HUES6 (cell line): Measurements from ENCODE around the gene SNX17.

Experiments used
- H3K27ac ChIP-seq: 2 replicates; pipeline ENCODE4 v1.7.0; 2013; ENCODE audit warnings: low read depth, mild to moderate bottlenecking, low read length, inconsistent platforms
- H3K27me3 ChIP-seq: 2 replicates; pipeline ENCODE4 v1.6.1; 2013; ENCODE audit warnings: low read length; ENCODE audit not compliant: control insufficient read depth, insufficient read depth
- H3K36me3 ChIP-seq: 2 replicates; pipeline ENCODE4 v1.6.1; 2013; ENCODE audit warnings: low read length; ENCODE audit not compliant: control insufficient read depth, insufficient read depth
- H3K4me1 ChIP-seq: 2 replicates; pipeline ENCODE4 v1.6.1; 2013; ENCODE audit warnings: low read length; ENCODE audit not compliant: control insufficient read depth, insufficient read depth
- H3K4me3 ChIP-seq: 2 replicates; pipeline ENCODE4 v1.5.1; 2013; ENCODE audit warnings: low read depth, low read length
- H3K9ac ChIP-seq: one replicate; pipeline ENCODE4 v1.6.1; 2013; ENCODE audit warnings: mild to moderate bottlenecking, low read length
- H3K9me3 ChIP-seq: 2 replicates; pipeline ENCODE4 v1.6.1; 2013; ENCODE audit warnings: low read depth, low read length; ENCODE audit not compliant: control insufficient read depth, insufficient read depth

Gene SNX17

GRCh38 chr2:27379383-27379835 is 9.0 kb downstream of the SNX17 start:
- H3K27me3 ChIP-seq: no peaks in the 10 kb centered on the region
- peaks cover 79% of the 10 kb centered on the region for H3K36me3 ChIP-seq
- H3K9ac ChIP-seq: peak overlapping the region; percentile 97
- no peaks in the 10 kb centered on the region for H3K9me3 ChIP-seq
- H3K4me3 ChIP-seq: peak overlapping the region; percentile 83
- no peak overlapping the region; the same call in 1 of the 2 replicates for H3K27ac ChIP-seq
- peaks cover 14% of the 10 kb centered on the region for H3K4me1 ChIP-seq

DNA sequence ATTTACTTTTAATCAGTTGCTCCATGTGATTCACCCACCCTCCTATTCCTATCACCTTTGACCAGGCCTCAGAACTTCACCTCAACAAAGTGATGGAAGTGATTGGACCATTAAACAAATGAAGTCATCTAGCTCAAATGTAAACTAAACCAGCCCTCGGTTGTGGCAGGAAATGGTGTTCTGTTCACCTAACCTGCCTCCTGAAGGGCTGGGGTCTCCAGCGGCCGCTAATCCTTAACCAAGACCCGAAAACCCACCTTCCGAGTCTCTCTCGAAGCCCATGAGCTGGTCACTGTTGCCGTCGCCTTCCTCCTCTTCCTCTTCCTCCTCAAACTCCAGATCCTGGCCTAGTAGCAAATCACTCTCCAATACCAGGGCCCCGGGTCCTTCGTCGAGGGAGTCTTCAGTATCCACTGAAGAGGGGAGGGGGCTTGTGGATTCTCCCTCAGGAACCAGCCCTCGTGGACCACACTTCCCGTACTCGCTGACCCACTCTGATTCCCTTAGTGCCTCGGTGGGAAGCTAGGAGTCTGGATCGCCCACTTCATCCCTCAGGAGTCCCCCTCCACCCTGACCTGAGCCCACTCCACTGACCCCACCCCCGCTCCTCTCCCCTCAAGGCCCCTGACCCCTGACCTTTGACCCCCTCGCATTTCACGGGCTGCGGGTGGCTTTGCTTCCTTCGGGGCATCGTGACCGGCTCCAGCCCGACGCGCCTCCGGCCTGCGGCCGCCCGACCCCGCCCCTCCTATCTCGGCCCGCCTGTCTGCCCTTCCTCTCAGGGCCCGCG is 9.6 kb downstream of the SNX17 start:
- Histone ChIP-seq H3K4me3 (peak overlapping the region; percentile 83), H3K27ac (peak overlapping the region; percentile 69), H3K36me3 (peaks cover 79% of the 10 kb centered on the region), H3K27me3 (no peaks in the 10 kb centered on the region), H3K9me3 (no peaks in the 10 kb centered on the region), H3K4me1 (peaks cover 14% of the 10 kb centered on the region), H3K9ac (peak overlapping the region; percentile 97)

- H3K36me3 ChIP-seq: peaks cover 79% of the 10 kb centered on the region
- peak within 1 kb of the TSS; percentile 87 for H3K27ac ChIP-seq
- H3K27me3 ChIP-seq: no peaks in the 10 kb centered on the region
- no peaks in the 10 kb centered on the region for H3K9me3 ChIP-seq
- peak within 1 kb of the TSS; percentile 83 for H3K4me3 ChIP-seq
- peaks cover 14% of the 10 kb centered on the region for H3K4me1 ChIP-seq
- peak within 1 kb of the TSS; percentile 97 for H3K9ac ChIP-seq
Observed at GRCh38 chr2:27380626-27381545, 10.5 kb downstream of the SNX17 start, which contains the start of gene ZNF513. TSS of gene ZNF513 (minus strand) at chr2:27380734. CDS start at chr2:27380526, 208 bp downstream.

- peak overlapping the region; percentile 97 for H3K9ac ChIP-seq
- peak overlapping the region; percentile 83; the same call in 1 of the 2 replicates for H3K4me3 ChIP-seq
- no peaks in the 10 kb centered on the region for H3K27me3 ChIP-seq
- H3K9me3 ChIP-seq: no peaks in the 10 kb centered on the region
- peak overlapping the region; percentile 87; the same call in 1 of the 2 replicates for H3K27ac ChIP-seq
- peaks cover 78% of the 10 kb centered on the region for H3K36me3 ChIP-seq
- peaks cover 14% of the 10 kb centered on the region for H3K4me1 ChIP-seq
Observed at GRCh38 chr2:27381577-27382181, 11.3 kb downstream of the SNX17 start.

GRCh38 chr2:27390822-27391679 is 20.6 kb downstream of the SNX17 start:
- H3K4me1 ChIP-seq: no peaks in the 10 kb centered on the region

GRCh38 chr2:27393225-27393624 is 22.8 kb downstream of the SNX17 start:
- no peaks in the 10 kb centered on the region for H3K4me1 ChIP-seq
- H3K27me3 ChIP-seq: no peaks in the 10 kb centered on the region
- no peak overlapping the region for H3K4me3 ChIP-seq
- peaks cover 9% of the 10 kb centered on the region for H3K36me3 ChIP-seq
- no peak overlapping the region for H3K27ac ChIP-seq
- H3K9ac ChIP-seq: no peak overlapping the region
- no peaks in the 10 kb centered on the region for H3K9me3 ChIP-seq

More at GRCh38 chr2:27390822-27391679, 20.6 kb downstream of the SNX17 start:
- no peaks in the 10 kb centered on the region for H3K27me3 ChIP-seq
- H3K36me3 ChIP-seq: peaks cover 20% of the 10 kb centered on the region
- H3K9ac ChIP-seq: no peak overlapping the region
- H3K9me3 ChIP-seq: no peaks in the 10 kb centered on the region
- no peak overlapping the region for H3K4me3 ChIP-seq
- no peak overlapping the region for H3K27ac ChIP-seq

DNA sequence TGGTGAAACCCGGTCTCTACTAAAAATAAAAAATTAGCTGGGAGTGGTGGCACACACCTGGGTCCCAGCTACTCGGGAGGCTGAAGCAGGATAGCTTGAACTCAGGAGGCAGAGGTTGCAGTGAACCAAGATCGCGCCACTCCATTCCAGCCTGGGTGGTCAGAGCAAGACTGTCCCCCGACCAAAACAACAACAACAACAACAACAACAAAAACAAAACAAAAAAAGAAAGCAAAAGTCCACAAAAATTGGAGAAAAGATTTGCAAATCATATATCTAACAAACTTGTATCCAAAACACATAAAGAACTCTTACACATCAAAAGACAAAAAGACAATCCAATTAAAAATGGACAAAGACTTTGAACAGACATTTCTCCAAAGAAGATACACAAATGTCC is 28.5 kb downstream of the SNX17 start:
- Histone ChIP-seq H3K9ac (no peak overlapping the region), H3K27ac (no peak overlapping the region), H3K4me3 (no peak overlapping the region), H3K36me3 (peaks cover 9% of the 10 kb centered on the region; the same call in 1 of the 2 replicates), H3K27me3 (no peaks in the 10 kb centered on the region), H3K4me1 (no peaks in the 10 kb centered on the region), H3K9me3 (no peaks in the 10 kb centered on the region)

DNA sequence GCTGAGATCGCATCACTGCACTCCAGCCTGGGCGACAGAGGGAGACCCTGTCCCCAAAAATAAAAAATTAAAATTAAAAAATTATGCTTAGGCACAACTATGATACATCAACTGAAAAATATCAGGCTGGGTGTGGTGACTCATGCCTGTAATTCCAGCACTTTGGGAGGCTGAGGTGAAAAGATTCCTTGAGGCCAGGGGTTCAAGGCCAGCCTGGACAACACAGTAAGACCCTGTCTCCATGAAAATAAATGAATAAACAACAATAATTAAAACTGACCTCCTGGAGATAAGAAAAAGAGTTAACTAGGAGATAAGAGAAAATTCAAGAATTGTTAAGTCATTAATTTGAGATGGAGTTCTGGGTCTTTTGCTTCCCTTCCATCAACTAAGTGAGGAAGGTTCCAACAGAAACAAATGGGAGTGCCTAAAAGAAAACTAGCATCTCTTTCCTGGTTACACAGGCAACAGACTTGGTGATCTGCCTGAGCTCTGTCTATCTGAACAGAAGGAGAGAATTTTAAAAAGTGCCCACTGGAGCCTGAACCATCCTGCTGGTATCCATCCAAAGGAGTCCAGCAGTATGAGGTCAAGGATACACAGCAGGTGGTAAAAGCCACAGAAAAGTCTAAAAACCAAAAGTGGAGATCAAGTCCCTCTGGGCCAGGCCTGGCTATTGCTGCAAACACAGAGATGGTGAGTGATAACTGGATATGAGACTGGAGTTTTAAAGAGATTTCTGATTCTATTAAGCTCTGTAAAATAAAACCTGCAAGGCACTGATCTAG is 30.1 kb downstream of the SNX17 start:
- no peaks in the 10 kb centered on the region for H3K4me1 ChIP-seq
- peaks cover 13% of the 10 kb centered on the region; the same call in 1 of the 2 replicates for H3K36me3 ChIP-seq
- no peaks in the 10 kb centered on the region for H3K9me3 ChIP-seq
- H3K4me3 ChIP-seq: no peak overlapping the region
- H3K27ac ChIP-seq: no peak overlapping the region
- H3K9ac ChIP-seq: no peak overlapping the region
- H3K27me3 ChIP-seq: no peaks in the 10 kb centered on the region

- Histone ChIP-seq H3K27ac (no peak overlapping the region), H3K36me3 (peaks cover 15% of the 10 kb centered on the region; the same call in 1 of the 2 replicates), H3K4me3 (peak overlapping the region; percentile 96), H3K4me1 (peaks cover 5% of the 10 kb centered on the region; the same call in 1 of the 2 replicates), H3K9me3 (no peaks in the 10 kb centered on the region), H3K27me3 (no peaks in the 10 kb centered on the region), H3K9ac (no peak overlapping the region)
Observed at GRCh38 chr2:27407798-27408491, 37.5 kb downstream of the SNX17 start.
